ENCODE measurements around the gene RPL36.

The RPL36 gene

GRCh38 chr19:5694956-5695648, 5.0 kb downstream of the RPL36 start:
- TF ChIP-seq CTCF (IDR thresholded peaks at IDR 0.05; ENCODE audit: insufficient read depth, low read depth, low read length, missing control alignments) = no peak
- no peak for DNase-seq (ENCODE audit: low read depth)
- H3K4me3 ChIP-seq (ENCODE audit: low read length) = no peak overlapping the region

GRCh38 chr19:5695649-5696195, 5.6 kb downstream of the RPL36 start:
- no peak for DNase-seq (ENCODE audit: low read depth)
- no peak for TF ChIP-seq CTCF (IDR thresholded peaks at IDR 0.05; ENCODE audit: insufficient read depth, low read depth, low read length, missing control alignments)
- no peak overlapping the region for H3K4me3 ChIP-seq (ENCODE audit: low read length)

- TF ChIP-seq CTCF (IDR thresholded peaks at IDR 0.05; ENCODE audit: insufficient read depth, low read depth, low read length, missing control alignments) = no peak
- DNase-seq (ENCODE audit: low read depth) = no peak
- H3K4me3 ChIP-seq (ENCODE audit: low read length) = no peak overlapping the region
Measured at GRCh38 chr19:5696196-5697021, 6.3 kb downstream of the RPL36 start.

GRCh38 chr19:5697022-5697889, 7.2 kb downstream of the RPL36 start:
- DNase-seq (ENCODE audit: low read depth) = no peak
- no peak for TF ChIP-seq CTCF (IDR thresholded peaks at IDR 0.05; ENCODE audit: insufficient read depth, low read depth, low read length, missing control alignments)
- no peak overlapping the region for H3K4me3 ChIP-seq (ENCODE audit: low read length)

- TF ChIP-seq CTCF (IDR thresholded peaks at IDR 0.05; ENCODE audit: insufficient read depth, low read depth, low read length, missing control alignments) = no peak
- DNase-seq (ENCODE audit: low read depth) = no peak
- no peak overlapping the region for H3K4me3 ChIP-seq (ENCODE audit: low read length)
Measured at GRCh38 chr19:5697890-5698634, 8.0 kb downstream of the RPL36 start.

Measured in epithelial cell of esophagus (primary cell).